Hematopoietic multipotent progenitor cell treated with erythropoietin and hydrocortisone succinate and interleukin-3 and kit ligand, for 8 days (in vitro differentiated cells): ENCODE results near the gene STK39.
A peak's percentile ranks its signal among the peaks of the same experiment; 100 is the strongest.

ENCODE experiments used
- DNase-seq: peaks from one replicate; pipeline ENCODE4 v3.0.0-alpha.2; 2015

The STK39 gene

GRCh38 chr2:168180914-168181313 is 66.5 kb downstream of the STK39 start:
- DNase-seq, result no peak

DNA sequence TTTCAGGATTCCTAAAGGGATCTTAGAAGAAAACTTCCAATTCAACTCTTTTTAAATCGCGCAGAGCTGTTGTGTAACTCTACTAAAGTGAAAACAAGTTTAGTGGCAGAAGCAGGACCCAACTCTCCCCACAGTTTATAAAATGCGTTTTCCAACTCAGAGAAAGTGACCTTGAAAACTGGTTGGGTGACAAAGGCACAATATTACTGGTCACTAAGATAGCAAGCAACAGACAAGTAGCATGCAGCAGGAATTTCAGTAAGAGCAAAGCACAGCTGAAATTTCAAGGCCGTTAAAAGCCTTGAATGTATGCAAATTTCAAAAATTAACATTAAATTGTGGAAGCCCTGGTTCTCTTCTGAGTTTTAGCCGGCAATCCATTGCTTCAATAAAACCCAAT is 66.9 kb downstream of the STK39 start:
- no peak for DNase-seq

- no peak for DNase-seq
These were observed 67.8 kb downstream of the STK39 start for GRCh38 chr2:168179592-168179991.

DNA sequence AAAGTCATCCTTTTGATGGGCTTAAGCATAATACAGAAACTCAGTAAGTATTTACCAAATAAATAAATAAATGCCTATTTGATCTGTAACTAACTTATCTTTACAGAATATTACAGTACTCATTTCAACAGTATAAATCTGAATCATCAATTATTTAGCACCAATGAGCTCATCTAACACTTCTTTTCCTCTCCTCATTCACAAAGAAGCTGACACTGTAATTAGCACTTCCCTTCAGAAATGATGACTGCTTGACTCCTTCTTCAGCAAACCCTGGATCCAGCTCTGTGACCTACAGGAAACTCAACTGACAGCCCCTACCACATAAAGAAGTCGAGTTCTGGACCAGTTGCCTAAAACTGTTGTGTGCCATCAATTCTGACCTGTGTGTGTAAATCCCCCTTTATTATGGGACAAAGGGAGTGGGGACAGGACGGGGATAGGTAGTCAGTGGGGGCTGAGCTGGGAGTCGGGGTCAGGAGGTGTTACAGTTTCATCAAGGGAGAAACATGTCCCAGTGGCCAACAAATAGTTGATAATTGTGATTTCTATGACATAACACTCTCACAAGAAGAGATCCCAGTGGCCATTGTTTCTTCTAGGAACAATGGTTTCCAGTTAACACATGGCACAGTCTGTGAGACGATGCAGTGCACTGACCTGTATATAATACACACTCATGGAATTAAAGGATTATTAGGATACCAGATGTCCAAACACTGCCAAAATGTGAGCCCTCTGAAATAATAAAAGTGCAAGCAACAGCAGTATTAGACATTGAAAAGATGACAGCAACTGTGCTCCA is 68.7 kb downstream of the STK39 start:
- DNase-seq, result no peak

DNA sequence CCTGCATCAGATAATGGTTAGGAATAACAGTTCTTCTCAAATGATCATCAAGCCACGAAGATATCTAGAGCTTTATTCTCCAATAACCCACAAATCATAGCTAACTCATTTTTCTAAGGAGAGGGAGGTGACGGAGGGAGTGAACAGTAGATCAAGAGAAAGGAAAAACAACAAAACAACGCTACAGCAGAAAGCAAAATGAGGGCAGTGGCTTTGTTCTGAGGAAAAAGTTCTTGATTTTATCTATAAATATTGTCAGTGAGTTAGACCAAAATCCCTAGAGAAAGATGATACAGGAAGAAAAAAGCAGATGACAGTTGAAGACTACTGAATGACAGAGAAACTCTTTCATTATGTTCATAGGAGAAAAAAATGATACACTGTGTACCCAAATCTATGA is 71.0 kb downstream of the STK39 start:
- DNase-seq, result no peak

GRCh38 chr2:168175469-168175868 is 71.9 kb downstream of the STK39 start:
- no peak for DNase-seq

GRCh38 chr2:168174756-168175155 is 72.6 kb downstream of the STK39 start:
- no peak for DNase-seq

DNA sequence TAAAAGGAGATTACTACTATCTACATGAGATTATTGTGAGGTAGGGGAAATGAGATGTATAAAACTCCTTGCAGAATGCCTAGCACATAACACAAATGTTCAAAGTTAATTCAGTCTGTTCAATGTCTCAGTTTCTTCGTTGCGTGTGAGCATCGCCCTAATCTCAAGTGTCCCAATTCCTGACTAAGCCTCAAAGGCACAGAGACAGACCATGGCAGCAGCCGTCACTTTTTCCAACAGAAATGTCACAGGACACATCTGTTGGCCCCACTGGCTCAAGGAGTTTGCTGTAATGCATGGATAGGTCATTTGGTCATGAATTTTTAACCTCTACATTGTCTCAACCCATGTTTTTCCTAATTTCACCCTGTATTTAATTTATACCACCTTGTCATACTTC is 75.3 kb downstream of the STK39 start:
- DNase-seq, result no peak

GRCh38 chr2:168171059-168171762 is 76.2 kb downstream of the STK39 start:
- DNase-seq, result no peak

- DNase-seq, result no peak
These were observed 78.2 kb downstream of the STK39 start for GRCh38 chr2:168169097-168169745.

DNA sequence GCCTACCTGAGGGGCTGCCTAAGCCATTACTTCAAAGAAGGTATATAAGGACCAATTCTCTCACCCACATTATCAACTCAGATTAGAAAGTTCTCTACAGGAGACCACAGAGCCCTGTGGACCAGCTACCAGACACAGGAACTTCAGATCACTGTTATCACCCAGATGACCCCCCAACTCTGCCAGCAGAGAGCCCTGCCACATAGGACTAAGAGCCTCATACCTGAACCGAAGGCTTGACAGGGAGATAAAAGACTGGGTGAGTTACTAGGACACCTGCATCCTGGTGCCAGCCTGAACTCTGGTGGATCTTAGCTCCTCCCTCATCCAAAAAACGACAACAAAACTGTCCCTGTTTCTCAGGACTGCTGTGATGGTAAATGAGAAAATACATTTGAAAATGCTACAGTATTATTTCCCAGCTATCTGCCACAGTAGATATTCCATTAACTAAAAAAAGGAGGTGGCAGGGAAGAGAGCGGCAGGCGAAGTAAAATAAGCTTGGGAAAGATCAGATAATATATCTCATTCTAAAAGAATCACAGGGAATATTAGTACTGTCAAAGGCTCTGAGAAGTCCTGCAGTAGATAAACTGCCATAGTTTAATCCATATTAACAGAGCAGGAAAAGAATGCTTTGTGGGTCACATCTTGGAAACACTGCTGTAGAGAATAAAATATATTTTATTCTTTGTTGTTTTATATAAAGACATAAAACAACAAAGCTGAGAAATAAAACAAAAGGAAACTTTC is 79.7 kb downstream of the STK39 start:
- DNase-seq, result no peak

GRCh38 chr2:168166902-168167510 is 80.4 kb downstream of the STK39 start:
- DNase-seq, result no peak

DNA sequence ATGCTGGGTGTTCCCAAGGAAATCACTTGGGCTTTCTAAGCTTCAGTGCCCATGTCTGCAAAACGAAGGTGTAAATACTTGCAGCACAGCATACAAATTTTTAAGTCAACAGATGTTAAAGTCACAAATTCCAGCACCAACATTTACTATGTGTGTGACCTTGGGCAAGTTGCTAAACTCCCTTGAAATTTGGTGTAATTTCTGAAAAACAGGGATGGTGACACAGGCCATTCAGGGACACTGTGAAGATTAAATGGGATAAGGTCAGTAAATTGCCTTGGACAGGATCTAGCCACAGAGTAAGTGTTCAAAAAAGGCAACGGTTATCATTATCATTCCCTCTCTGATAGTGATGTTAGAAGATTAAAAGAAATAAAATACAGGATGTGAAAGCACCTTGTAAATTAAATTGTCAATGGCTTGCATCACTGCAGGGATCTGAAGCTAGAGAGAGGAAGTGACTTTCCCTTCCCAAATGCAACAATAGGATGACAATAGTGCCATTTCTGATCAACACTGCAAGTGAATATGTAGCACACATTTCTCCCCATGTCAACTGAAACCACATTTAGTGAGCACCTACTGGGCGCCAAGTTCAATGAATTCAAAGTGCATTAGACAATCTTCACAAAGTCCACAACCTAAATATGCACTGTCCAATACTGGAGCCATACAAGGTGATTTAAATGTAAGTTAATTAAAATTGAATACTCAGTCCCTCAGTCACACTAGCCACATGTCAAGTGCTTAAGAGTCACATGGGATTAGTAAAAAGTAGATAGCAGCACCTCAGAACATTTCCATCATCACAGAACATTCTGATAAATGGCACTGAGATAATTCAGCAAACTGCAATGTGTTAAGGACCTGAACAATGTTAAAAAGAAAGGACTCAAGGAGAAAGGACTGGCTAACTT is 81.2 kb downstream of the STK39 start:
- DNase-seq, result no peak

DNA sequence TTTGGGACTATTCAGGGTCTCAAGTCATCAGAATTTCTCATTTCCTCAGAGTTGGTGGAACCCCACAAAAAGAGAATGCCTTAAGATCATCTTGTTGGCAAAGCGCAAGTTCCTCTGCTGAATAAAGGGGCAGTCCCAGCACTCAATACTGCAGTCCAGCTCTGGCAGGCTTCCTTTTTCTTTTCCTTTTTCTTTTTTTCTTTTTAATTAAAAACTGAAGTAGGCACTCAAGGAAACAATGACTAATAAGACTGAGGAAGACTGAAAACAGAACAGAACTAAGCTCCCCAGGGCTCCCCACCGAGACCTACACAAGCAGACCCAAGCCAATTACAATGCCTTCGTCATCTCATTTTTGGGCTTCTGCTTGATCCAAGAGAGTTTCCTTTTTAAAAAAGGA is 82.0 kb downstream of the STK39 start:
- DNase-seq, result no peak

- peak; percentile 32 for DNase-seq
These were observed 86.5 kb downstream of the STK39 start for GRCh38 chr2:168160897-168161296.

- DNase-seq, result no peak
These were observed 87.4 kb downstream of the STK39 start for GRCh38 chr2:168159754-168160585.

DNA sequence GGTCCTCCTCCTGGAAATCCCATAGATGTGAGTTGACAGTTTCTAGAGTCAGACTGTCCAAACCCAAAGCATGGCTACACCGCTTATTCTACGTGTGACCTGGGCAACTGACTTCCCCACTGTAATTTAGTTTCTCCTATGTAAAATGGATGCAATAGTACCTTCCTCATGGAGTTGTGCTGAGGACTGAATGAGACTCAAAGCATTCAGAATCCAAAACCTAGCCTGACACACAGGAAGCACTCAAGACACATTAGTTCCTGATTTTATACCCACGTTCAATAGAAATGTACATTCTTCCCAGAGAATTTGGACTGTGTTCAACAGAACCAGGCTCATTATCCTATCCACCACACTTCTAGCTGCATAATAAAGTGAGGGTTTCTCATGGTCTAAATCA is 88.8 kb downstream of the STK39 start:
- DNase-seq, result no peak

- peak; percentile 8 for DNase-seq
These were observed 89.5 kb downstream of the STK39 start for GRCh38 chr2:168157926-168158325.

GRCh38 chr2:168157070-168157469 is 90.3 kb downstream of the STK39 start:
- DNase-seq, result no peak

- no peak for DNase-seq
These were observed 90.7 kb downstream of the STK39 start for GRCh38 chr2:168156661-168157060.

- DNase-seq, result no peak
These were observed 91.7 kb downstream of the STK39 start for GRCh38 chr2:168155680-168156079.
